Stimulated activated naive CD4-positive, alpha-beta T cell treated with Interleukin-2 at 50 U/mL for 16 hours (primary cell): ENCODE results near the gene KSR2.

Experiments
- DNase-seq: peaks from one replicate; lab custom pipeline; 2025; lab: John Stamatoyannopoulos, UW

Gene KSR2

DNA sequence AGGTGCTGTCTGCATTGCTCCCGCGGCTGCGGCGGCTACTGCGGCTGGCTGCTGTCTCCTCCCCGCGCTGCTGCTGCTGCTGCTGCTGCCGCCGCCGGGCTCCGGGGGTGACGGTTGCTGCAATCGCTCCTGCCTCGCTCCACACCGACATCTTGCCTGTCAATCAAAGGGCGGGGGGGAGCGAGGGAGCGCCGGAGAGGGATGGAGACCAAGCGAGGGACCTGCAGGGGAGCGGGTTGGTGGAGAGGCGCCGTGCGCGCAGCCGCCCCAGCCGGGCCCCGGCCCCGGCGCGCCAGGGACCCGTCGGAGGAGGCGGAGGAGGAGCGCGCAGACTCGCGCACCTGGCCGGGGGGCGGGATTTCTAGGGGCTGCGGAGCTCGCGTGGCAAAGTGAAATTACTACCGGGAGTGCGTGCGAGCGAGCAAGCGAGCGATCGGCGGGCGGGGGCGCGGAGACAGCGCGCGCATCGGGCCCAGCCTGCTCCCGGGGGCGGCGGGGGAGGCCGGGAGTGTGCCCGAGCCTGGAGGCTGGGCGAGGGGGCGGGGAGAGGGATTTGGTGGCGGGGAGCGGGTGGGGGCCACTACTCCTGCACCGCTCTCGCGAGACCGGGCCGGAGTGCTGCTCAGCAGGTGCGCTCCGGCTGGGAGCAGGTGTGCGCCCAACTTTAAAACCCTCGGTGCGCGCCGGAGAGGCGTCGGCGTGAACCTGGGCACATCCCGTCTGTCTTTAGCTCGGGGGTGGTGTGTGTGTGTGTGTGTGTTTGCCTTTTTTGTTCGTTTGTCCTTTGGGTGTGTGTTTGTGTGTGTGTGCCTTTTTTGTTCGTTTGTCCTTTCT, at the start of gene KSR2:
Gene KSR2, minus strand, starts transcription at position 165 of the 834 bp plus-strand sequence. CDS start 735 bp downstream, outside the sequence.
- DNase-seq, result peak; percentile 30

DNA sequence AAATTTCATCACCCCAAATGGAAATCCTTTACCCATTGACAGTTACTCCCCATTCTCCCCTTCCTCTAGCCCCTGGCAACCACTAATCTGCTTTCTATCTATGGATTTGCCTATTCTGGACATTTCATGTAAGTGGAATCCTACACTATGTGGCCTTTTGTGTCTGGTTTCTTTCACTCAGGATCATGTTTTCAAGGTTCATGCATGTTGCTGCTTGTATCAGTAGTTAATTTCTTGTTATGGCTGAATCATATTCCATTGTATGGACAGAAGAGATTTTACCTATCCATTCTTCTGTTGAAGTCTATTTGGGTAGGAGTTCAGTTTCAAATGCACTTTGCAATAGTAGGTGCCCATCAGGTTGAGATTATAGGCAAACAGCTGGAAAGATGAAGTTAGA, 49.1 kb upstream of the KSR2 start:
- DNase-seq, result no peak

DNA sequence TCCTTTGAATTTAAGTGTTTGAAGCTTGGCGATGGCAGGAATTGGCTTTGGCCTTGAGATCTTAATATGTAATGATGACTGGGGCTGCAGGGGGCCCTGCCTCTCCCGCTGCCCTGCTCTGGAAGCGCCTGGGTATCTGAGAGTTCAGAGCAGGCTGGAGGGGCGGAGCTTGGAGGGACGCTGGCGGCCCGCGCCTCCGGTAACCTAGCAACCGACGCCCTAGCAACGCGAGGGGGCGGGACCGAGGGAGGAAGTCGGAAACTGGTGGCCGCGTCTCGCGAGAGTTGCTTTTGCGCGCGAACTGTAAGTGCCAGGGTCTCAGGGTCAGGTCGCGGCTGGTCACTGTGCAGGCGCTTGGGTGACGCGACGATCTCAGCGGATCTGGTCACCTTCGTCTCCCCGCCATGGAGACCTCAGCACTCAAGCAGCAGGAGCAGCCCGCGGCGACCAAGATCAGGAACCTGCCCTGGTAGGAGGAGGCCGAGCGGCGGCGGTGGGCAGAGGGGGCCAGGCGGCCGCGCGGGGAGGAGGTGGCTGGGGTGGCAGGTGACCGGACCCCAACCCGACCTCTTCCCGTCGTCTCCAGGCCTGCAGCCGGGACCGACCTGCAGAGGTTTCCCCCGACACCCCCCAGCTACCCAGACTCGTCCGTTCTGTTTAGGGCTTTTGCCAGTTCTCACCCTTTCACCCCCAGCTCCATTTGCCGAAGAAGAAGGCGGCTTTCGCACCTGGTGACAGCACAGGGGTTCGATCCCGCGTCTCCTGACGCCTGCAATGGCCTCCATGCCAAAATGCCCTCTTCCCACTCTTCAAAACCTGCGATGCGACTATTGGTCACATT, 47.9 kb upstream of the KSR2 start, which contains the start of gene RFC5:
Gene RFC5, plus strand, starts transcription at position 280 of the 841 bp plus-strand sequence. Its CDS starts 125 bp downstream, at position 405.
- DNase-seq, result peak; percentile 97

DNA sequence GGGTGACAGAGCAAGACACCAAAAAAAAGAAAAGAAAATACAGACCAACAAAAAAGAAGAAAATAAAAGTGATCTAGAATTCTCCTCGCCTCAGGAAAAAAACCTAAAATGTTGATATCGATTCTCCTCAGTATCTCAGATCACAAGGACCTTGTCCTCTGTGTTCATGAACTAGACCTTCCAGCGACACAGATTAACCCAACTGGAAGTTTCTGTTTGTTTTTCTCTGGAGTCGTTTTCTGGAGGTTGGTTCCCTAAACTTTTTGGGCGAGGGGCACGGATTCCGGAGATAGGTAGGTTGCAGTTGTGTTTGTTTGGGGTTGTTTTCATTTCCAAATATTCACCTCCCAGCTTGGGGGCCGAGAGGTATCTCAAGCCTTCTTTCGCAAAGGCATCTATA, 47.2 kb upstream of the KSR2 start:
- no peak for DNase-seq

DNA sequence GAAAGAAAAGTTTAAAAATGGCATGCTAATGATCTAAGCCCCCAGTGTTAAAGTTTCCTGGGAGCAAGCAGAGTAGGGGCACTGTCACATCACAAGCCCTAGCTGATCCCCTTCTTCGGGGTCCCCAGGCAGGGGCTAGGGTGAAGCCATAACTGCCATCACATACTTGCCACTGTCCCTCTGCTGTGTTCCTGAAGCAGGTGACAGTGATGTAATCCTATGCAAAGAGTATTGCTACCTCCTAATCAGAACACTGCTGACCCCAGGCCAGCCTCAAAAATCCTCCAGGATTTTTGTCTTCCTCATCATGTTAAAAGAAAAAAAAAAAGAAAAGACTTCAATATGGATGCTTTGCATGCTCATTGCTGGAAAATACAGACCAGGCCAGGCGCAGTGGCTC, 46.5 kb upstream of the KSR2 start:
- DNase-seq, result no peak

DNA sequence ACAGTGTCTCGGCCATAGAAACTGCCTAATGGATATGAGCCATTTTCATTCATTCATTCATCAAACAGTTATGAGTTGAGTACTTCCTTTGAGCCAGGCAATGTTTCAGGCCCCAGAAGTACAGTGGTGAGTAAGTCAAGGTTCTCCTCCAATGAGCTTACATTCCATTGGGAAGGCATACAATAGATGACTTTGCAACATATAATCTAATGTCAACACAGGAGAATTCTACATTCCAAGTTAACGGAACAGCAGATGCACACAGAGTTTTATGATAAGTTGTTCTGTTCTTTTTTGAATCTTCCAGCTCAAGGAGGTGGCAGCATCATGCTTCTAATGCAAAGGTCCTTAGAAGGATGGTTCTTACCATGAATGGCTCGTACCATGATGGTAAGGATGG, 44.5 kb upstream of the KSR2 start:
- no peak for DNase-seq

DNA sequence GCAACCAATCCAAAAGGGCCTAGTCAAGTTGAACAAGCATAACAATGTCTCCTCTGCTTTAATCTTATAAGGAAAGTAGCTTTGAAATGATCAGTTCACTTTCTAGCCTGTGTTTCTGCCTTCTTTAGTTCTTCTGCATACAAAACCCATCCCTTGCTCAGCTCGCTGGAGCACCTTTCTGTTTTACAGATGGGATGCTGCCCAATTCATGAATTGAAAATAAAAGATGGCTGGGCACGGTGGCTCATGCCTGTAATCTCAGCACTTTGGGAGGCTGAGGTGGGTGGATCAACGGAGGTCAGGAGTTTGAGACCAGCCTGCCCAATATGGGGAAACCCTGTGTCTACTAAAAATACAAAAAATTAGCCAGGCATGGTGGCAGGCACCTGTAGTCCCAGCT, 43.2 kb upstream of the KSR2 start:
- no peak for DNase-seq

DNA sequence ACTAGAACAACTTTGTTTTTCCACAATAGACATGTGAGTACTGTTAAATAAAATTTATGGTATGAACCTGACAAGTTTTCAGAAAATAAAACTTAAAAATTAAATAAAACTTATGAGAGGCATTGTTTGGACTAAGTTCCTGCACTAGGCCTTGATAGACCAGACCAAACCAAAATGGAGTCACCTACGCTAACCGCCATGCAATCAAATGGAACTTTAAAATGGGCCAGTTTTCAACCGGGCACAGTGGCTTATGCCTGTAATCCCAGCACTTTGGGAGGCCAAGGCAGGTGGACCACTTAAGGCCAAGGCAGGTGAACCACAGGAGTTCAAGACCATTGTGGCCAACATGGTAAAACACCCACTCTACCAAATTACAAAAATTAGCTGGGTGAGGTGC, 42.6 kb upstream of the KSR2 start:
- no peak for DNase-seq

DNA sequence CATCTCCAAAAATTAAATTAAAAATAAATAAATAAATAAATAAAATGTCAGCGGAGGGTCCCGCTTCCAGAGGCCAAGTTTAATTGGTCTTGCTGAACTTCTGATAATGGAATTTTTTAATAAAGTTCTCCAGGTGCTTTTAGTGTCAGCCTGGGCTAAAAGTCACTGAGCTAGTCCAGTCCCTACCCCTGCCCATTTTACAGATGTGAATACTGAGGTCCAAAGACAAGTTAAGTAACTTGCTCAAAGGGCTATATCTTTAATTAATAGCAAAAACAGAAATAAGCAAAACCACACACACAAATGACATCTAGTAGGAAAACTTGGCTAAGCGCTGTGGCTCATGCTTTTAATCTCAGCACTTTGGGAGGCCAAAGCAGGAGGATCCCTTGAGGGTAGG, 42.1 kb upstream of the KSR2 start:
- no peak for DNase-seq

DNA sequence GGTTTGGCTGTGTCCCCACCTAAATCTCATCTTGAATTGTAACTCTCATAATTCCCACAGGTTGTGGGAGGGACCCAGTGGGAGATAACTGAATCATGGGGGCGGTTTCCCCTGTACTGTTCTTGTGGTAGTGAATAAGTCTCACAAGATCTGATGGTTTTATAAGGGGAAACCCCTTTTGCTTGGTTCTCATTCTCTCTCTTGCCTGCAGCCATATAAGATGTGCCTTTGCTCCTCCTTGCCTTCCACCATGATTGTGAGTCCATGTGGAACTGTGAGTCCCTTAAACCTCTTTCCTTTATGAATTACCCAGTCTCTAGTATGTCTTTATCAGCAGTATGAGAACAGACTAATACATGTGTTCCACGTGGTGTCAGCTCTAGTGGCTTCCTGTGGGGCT, 31.0 kb upstream of the KSR2 start:
- peak; percentile 5 for DNase-seq

DNA sequence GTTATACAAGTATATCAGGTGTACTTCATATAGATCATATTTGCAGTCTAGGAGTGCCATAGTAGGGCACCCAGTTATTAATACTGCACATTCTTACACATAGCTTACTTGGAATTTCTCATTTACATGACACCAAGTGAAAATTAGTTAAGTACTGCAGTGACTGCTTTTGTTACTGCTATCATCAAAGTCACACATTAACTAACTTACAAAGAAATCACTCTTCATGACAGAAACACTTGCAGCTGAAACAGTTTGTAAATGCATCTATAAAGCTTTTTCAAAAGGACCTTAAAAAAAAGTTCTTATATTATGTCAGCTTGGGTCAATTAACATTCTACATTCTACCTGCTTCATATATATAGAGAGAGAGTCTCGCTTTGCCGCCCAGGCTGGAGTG, 29.9 kb upstream of the KSR2 start:
- no peak for DNase-seq

DNA sequence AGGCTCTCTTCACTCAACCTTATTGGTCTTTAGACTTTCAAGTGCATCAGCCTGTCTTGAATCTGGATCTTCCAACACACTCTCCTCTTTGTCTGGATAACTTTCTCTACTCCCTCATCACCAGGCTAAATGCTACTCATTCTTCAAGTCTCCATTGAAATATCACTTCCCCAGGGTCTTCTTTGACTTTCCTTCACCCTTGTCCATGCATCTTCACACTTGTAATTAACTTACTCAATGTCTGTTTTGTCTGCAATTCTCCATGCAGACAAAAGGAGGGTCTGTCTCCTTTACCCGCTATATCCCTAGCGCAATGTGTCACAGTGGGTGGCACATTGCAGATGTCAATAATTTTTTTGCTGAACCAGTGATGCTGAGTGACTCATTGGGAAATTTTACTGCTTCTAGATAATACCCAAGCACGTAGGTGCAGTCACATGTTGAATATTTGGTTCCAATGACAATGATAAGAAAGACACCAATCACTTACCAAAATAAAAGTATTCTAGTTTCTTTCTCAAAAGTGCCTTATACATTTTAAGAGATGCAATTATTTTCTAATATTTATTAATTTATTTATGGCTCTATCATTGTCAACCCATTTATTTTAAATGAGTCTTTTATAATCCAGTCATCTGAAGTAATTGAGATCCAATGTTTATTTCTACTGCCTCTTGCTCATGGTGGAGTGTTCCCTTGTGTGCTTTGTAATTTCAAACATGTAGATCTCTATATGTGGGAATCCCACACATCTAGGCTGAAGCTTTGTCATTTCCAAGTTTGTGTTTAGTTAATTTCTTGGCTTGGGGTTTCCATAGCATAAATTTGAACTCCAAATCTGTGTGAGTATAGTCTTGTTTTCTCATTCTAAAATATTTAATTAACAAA, 26.0 kb upstream of the KSR2 start:
- no peak for DNase-seq

DNA sequence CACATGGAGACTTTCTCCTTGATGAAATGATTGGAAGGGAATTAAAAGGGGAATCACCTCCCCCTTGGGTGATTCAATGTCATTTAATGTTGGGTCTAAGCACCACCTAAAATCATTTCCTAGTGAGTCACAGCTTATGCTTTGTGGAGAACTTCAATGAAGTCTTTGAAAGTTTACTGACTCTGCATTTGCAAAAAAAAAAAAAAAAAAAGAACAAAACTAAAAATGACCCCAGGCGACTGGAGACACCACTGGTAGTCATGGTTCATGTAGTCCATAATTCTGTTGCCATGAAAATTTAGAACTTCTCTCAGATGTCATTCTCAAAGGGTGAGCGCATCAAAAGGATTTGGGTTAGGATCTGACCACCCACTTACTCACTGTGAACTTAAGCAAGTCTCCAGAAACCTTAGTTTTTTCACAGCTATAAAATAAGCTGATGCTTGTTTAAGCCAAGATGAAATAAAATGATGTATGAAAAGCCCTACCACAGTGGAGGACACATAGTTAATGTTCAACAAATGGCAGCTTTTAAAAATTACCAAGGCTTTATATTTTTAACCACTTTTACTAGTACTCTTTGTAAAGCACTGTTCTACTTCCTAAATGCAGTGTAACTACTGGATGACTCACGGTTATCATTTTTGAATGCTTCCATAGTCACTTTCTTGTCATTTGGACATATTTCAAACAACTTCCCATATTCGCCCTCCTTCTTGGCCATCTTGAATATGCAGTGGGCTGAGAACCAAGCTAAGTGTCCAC, 18.1 kb upstream of the KSR2 start:
- no peak for DNase-seq

DNA sequence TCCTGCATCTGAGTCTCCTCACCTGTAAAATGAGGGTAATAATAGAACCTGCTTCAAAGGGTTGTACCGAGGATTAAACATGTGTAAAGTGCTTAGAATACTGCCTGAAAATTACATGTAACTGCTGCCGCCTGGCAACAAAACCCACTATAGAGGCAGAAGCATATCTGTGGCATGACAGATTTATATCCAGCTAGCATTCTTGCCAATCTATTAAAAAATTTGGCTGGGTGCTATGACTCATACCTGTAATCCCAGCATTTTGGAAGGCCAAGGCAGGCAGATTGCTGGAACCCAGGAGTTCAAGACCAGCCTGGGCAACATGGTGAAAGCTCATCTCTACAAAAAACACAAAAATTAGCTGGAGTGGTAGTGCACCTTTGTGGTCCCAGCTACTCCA, 16.4 kb upstream of the KSR2 start:
- no peak for DNase-seq

DNA sequence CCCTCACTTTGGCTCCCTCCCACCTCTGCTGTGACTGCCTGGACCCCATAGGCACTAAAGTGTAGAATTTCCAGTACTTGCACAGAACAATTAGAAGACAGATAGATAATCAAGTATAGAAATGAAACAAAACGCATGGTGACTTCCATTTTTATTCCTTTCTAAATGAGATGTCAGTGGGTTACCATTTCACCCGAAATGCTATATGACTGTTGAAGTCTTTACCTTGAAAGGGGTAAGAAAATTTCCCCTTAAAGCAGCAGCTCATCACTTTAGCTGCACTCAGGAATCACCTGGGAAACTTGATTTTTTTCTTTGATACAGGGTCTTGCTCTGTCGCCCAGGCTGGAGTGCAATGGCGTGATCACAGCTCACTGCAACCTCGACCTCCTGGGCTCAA, 12.5 kb upstream of the KSR2 start:
- no peak for DNase-seq

DNA sequence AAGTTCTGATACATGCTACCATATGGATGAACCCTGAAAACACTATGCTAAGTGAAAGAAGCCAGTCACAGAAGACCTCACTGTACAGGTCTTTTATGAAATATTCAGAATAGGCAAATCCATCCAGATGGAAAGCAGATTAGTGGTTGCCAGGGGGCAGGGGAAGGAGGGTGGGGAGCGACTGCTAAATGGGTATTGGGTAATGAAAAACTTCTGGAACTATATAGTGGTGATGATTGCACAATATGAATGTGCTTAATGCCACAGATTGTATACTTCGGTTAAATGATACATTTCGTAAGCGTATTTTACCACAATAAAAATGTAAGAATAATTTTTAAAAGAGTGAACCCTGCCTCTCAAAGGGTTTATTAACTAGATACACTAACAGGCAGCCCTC, 11.8 kb upstream of the KSR2 start:
- DNase-seq, result no peak

DNA sequence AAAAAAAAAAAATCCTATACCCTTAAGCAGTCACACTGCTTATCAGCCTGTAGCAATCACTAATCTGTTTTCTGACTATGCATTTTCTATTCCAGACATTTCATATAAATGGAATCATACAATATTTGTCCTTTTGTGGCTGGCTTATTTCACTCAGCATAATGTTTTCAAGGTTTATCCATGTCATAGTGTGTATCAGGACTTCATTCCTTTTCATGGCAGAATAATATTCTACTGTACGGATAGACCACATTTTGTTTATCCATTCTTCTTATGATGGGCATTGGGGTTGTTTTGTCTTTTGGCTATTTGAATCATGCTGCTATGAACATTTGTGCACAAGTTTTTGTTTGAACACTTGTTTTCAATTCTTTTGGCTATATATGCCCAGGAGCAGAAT, 8.6 kb upstream of the KSR2 start:
- DNase-seq, result no peak

DNA sequence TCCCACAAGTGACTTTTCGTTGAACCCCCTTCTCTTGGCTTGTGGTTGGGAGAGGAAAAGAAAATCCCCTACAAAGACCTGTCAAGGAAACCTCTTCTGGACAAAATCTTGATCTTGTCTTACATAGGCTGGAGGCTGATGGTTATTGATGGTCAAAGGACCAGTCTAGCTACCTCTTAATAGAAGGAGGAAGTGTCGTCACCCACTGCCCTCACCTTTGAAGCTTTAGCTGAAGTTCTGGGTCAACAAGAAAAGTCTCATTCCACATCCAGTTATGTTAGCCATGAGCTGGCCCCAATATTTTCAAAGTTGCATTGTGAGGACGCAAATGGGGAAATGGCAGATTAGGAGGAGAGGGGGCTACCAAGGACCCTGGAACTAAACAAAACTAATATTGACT, 6.2 kb upstream of the KSR2 start:
- no peak for DNase-seq

DNA sequence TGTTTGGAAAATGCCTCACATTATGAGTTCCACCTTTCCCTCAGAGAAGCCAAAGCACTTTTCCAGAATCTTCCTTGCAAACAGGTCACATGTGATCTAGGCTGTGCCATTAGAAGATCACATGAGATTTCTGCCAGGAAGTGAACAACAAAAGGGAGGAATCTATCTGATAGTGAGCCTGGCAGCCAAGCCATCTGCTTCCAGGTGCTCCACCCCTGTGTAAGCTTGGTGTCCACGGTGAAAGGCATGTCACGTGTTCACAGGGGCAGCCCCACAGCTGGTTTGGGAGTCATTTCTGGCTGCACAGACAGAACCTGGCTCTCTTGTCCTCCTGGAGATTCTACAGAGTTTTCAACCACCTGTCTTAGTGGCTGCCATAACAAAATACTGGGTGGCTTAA, 3.5 kb upstream of the KSR2 start:
- no peak for DNase-seq

DNA sequence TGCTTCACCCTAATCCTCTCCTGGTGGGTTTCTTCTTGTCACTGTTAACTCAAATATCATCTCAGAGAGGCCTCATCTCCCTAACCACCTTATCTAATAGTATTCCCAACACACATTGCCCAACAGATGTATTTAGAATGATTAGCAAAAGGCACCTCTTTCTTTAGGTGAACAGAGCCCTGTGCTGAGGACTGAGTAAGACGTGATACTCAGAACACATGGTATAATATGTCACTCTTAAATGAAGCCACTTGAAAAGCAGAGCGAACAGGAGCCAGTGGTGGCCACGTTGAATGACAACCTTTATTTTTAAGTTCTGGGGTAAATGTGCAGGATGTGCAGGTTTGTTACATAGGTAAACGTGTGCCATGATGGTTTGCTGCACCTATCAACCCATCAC, 1.5 kb upstream of the KSR2 start:
- no peak for DNase-seq

DNA sequence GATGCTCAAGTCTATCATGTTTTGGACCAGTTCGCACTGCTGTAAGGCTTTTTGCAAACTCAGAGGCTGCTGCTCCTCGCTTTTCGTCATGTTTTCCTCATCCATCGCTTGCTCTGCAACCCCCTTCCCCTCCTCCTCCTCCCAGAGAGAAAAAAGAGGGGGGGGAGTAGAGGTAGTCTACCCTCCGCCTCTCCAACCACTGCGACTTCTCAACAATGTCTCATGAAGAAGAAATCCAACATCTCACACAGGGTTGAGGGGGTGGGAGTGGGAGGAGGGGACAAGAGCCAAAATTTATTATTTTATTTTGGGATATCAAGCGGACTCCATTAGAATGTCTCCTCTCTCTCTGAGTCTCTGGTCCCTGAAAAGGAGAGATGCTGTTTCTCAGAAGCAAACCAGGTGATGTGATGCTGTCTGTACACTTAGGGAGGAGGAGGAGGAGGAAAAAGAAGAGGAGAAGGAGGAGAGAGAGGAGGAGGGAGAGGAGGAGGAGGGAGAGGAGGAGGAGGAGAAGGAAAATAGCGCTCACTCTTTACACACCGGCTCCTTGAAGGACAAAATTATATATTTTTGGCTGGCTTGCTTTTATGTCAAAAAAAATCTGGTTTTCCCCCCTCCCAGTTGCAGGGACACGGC, 520 bp downstream of the KSR2 start:
- no peak for DNase-seq
